GM12878 (cell line): Measurements from ENCODE around the gene PPP1R12A. TPM values are rescaled to one million over a fixed set of nuclear protein-coding genes. Genes with fewer than 3 reads are reported as not detected.

Experiments used
- ATAC-seq: fragments of 200-7000 bp; cut with Tn5 transposase; 3 replicates; pipeline ENCODE4 v1.9.1; 2020; ENCODE audit warnings: mild to moderate bottlenecking, moderate library complexity
- BruUV-seq: library from RNA; stranded (reverse); fragments of 400-500 nt; replicated peaks from 2 replicates; lab custom pipeline; 2021; lab: Mats Ljungman, UMichigan
- CTCF ChIA-PET: fragments of 300-600 bp; sonication (Branson Sonifier 250); formaldehyde crosslinking; extraction: SDS; loops from one replicate; lab custom pipeline; 2021; ENCODE audit warnings: inconsistent platforms; lab: Yijun Ruan, JAX
- POLR2A ChIA-PET: fragments of 350-600 bp; formaldehyde crosslinking; extraction: SDS; loops from one replicate; lab custom pipeline; 2021; ENCODE audit warnings: inconsistent platforms; lab: Charles Lee
- RAD21 ChIA-PET: fragments of 300-600 bp; sonication (Branson Sonifier 250); formaldehyde crosslinking; loops from one replicate; lab custom pipeline; 2023; ENCODE audit warnings: antibody characterized with exemption; ENCODE audit not compliant: unreplicated experiment; lab: Charles Lee
- SMC1A ChIA-PET: fragments of 300-600 bp; sonication (Branson Sonifier 250); formaldehyde crosslinking; loops from one replicate; lab custom pipeline; 2023; ENCODE audit not compliant: unreplicated experiment, uncharacterized antibody; lab: Charles Lee
- DNase-seq: peaks from one replicate; pipeline ENCODE4 v3.0.0-alpha.2; 2011; ENCODE audit warnings: low read depth, low spot score
- FAIRE-seq: peaks from 3 replicates; lab custom pipeline; 2011; peaks lifted over from hg19 to GRCh38; lab: Jason Lieb, UNC
- H2AFZ ChIP-seq: 2 replicates; pipeline ENCODE4 v1.6.0; 2011; ENCODE audit warnings: low read depth, low read length, control low read depth; ENCODE audit not compliant: control insufficient read depth
- H3K27ac ChIP-seq: 2 replicates; pipeline ENCODE4 v1.5.1; 2011; ENCODE audit warnings: control low read depth; ENCODE audit not compliant: control insufficient read depth, insufficient read depth
- H3K27me3 ChIP-seq, 2 experiments: replicated peaks in 1 of 2; 2 replicates each; pipeline versions ENCODE4 v1.6.0 to v1.6.1; 2011; ENCODE audit warnings: low read length in 1 of 2; ENCODE audit not compliant: control insufficient read depth in 2 of 2, insufficient read depth in 2 of 2
- H3K36me3 ChIP-seq, 2 experiments: 2 replicates each; pipeline ENCODE4 v1.5.1; 2011; ENCODE audit warnings: low read length in 1 of 2; ENCODE audit not compliant: control insufficient read depth in 2 of 2, insufficient read depth in 2 of 2
- H3K4me1 ChIP-seq: 2 replicates; pipeline ENCODE4 v1.6.1; 2011; ENCODE audit warnings: mild to moderate bottlenecking, low read length, moderate library complexity, mixed read lengths; ENCODE audit not compliant: control insufficient read depth, insufficient read depth
- H3K4me2 ChIP-seq: 2 replicates; pipeline ENCODE4 v1.6.0; 2011; ENCODE audit warnings: control low read depth; ENCODE audit not compliant: control insufficient read depth, insufficient read depth
- H3K4me3 ChIP-seq: fragments of 200-600 bp; sonication (generic); 2 replicates; pipeline ENCODE4 v1.5.1; 2016
- H3K79me2 ChIP-seq: 2 replicates; pipeline ENCODE4 v1.6.0; 2011; ENCODE audit warnings: low read length; ENCODE audit not compliant: control insufficient read depth, insufficient read depth
- H3K9ac ChIP-seq: 2 replicates; pipeline ENCODE4 v1.8.0; 2011; ENCODE audit warnings: low read length, control low read depth, mixed read lengths; ENCODE audit not compliant: control insufficient read depth, insufficient read depth
- H3K9me3 ChIP-seq: replicated peaks from 3 replicates; pipeline ENCODE4 v1.5.1; 2011; ENCODE audit warnings: mild to moderate bottlenecking, low read length; ENCODE audit not compliant: control insufficient read depth, insufficient read depth
- H4K20me1 ChIP-seq: 2 replicates; pipeline ENCODE4 v1.6.0; 2011; ENCODE audit not compliant: control insufficient read depth, insufficient read depth
- ATF7 ChIP-seq: fragments of 450-650 bp; IDR thresholded peaks from 2 replicates; pipeline ENCODE4 v1.6.1; 2016; ENCODE audit warnings: low read depth, mild to moderate bottlenecking
- BACH1 ChIP-seq: fragments of 450-650 bp; IDR thresholded peaks from 2 replicates; pipeline ENCODE4 v1.6.1; 2017; ENCODE audit warnings: mild to moderate bottlenecking, borderline replicate concordance
- CHD2 ChIP-seq: IDR thresholded peaks from 2 replicates; pipeline ENCODE4 v1.6.1; 2011; ENCODE audit warnings: low read depth, low read length, improper control_type of control experiment, borderline replicate concordance
- CREM ChIP-seq: IDR thresholded peaks from 2 replicates; pipeline ENCODE4 v1.6.1; 2014; ENCODE audit warnings: antibody characterized with exemption, low read depth
- EP300 ChIP-seq, 2 experiments: fragments of 150-350 bp in 1 of 2; IDR thresholded peaks; 2 replicates each; pipeline ENCODE4 v1.6.1; 2011 to 2012; ENCODE audit warnings: low read depth in 2 of 2, low read length in 2 of 2, borderline replicate concordance in 1 of 2, improper control_type of control experiment in 1 of 2, inconsistent platforms in 1 of 2; ENCODE audit not compliant: control insufficient read depth in 1 of 2
- FOXK2 ChIP-seq: fragments of 450-650 bp; IDR thresholded peaks from 2 replicates; pipeline ENCODE4 v1.6.1; 2017; ENCODE audit warnings: mild to moderate bottlenecking, moderate library complexity
- KAT2A ChIP-seq: conservative IDR thresholded peaks from 2 replicates; pipeline ENCODE4 v1.6.1; 2011; ENCODE audit warnings: low read depth, low read length; ENCODE audit not compliant: control insufficient read depth
- KLF5 ChIP-seq: fragments of 450-650 bp; IDR thresholded peaks from 2 replicates; pipeline ENCODE4 v1.6.1; 2014; ENCODE audit warnings: mild to moderate bottlenecking; ENCODE audit not compliant: partially characterized antibody
- NRF1 ChIP-seq: conservative IDR thresholded peaks from 2 replicates; pipeline ENCODE4 v1.6.1; 2011; ENCODE audit warnings: mild to moderate bottlenecking, low read depth, low read length, improper control_type of control experiment
- SP1 ChIP-seq: IDR thresholded peaks from one replicate; pipeline ENCODE4 v1.6.1; 2011; ENCODE audit warnings: low read depth, low read length
- SREBF2 ChIP-seq: IDR thresholded peaks from 2 replicates; pipeline ENCODE4 v1.6.1; 2012; ENCODE audit warnings: mild to moderate bottlenecking, low read length
- TBL1XR1 ChIP-seq: IDR thresholded peaks from 2 replicates; pipeline ENCODE4 v1.6.1; 2012; ENCODE audit warnings: low read depth, low read length, improper control_type of control experiment
- TCF3 ChIP-seq: IDR thresholded peaks from 2 replicates; pipeline ENCODE4 v1.6.1; 2012; ENCODE audit warnings: low read depth, mild to moderate bottlenecking, low read length, borderline replicate concordance; ENCODE audit not compliant: insufficient read depth
- TCF7 ChIP-seq: IDR thresholded peaks from 2 replicates; pipeline ENCODE4 v1.6.1; 2014; ENCODE audit warnings: antibody characterized with exemption, borderline replicate concordance
- WGBS: methylation state at CpG from one replicate; pipeline ENCODE4 v1.1.6; 2016; ENCODE audit warnings: low lambda C conversion rate; ENCODE audit not compliant: insufficient replicate concordance, insufficient coverage; ENCODE audit errors: missing lambda C conversion rate; 5-methylcytosine and 5-hydroxymethylcytosine counted together
- in situ Hi-C: fragments of 300-500 bp; cut with MboI; formaldehyde crosslinking; loops from 9 replicates; pipeline ENCODE4 v1.14.3; 2018; ENCODE audit warnings: mixed read lengths
- intact Hi-C: fragments of 100-400 bp; cut with micrococcal nuclease; formaldehyde crosslinking; loops from one replicate; pipeline ENCODE4 v1.14.2; 2022; ENCODE audit not compliant: unreplicated experiment
- polyA plus RNA-seq, 11 experiments: library from polyadenylated mRNA; depleted of rRNA in 4 of 11; unstranded in 6 of 11; stranded (reverse) in 5 of 11; fragments of >200 nt; fragmentation: Nextera tagmentation in 4 of 11; fragmentation: Illumina TruSeq in 1 of 11; extraction: Ambion mirVana in 4 of 11; extraction: Trizol in 1 of 11; gene quantifications; 1 replicate in 1 of 11; 2 replicates in 10 of 11; pipeline versions ENCODE4 v1.2.1 to v1.2.3, GENCODE V29; 2011 to 2016; ENCODE audit warnings: inconsistent platforms in 2 of 11, missing spikeins in 2 of 11, low read depth in 1 of 11
- total RNA-seq, 4 experiments: library from RNA; depleted of rRNA in 3 of 4; stranded (reverse); fragments of >200 nt in 3 of 4; fragmentation: Illumina TruSeq in 1 of 4; extraction: Trizol in 1 of 4; gene quantifications; 2 replicates each; pipeline versions ENCODE4 v1.2.1 to v1.2.3, GENCODE V29; 2013 to 2021
- TF ChIP-seq, protein P1 (sequence below): fragments of 150-350 bp; IDR thresholded peaks from 2 replicates; pipeline ENCODE4 v1.6.1; 2016; ENCODE audit warnings: low read depth, low read length

PPP1R12A gene
- total and polyA plus RNA-seq, 10 of the 15 experiments (the other 5 are each of a cell fraction or from before 2014, with no cell fraction given) = 22.8 to 134 (median 51.4) TPM

GRCh38 chr12:79982086-79983062 is 47.5 kb upstream of the PPP1R12A start:
- Histone ChIP-seq H4K20me1 (no peaks in the 10 kb centered on the region), H3K4me3 (no peak overlapping the region), H3K79me2 (no peaks in the 10 kb centered on the region), H3K9me3 (no peaks in the 10 kb centered on the region), H3K27me3 (no peaks in the 10 kb centered on the region; a peak in 2 of 4 replicates), H2AFZ (no peak overlapping the region), H3K4me1 (no peaks in the 10 kb centered on the region), H3K9ac (no peak overlapping the region), H3K27ac (no peak overlapping the region), H3K4me2 (no peak overlapping the region), H3K36me3 (no peaks in the 10 kb centered on the region)
- TF ChIP-seq CREM = no peak
- no peak for TF ChIP-seq EP300 (IDR thresholded peaks at IDR 0.05; ENCODE audit: borderline replicate concordance in 1 of 2, control insufficient read depth in 1 of 2, low read depth in 2 of 2, low read length in 2 of 2)
- no peak for TF ChIP-seq BACH1
- no peak for TF ChIP-seq ATF7
- TF ChIP-seq KLF5 = no peak
- no peak for TF ChIP-seq TBL1XR1
- TF ChIP-seq SREBF2 = no peak
- no peak for TF ChIP-seq FOXK2
- TF ChIP-seq NRF1 = no peak
- TF ChIP-seq, protein P1, sequence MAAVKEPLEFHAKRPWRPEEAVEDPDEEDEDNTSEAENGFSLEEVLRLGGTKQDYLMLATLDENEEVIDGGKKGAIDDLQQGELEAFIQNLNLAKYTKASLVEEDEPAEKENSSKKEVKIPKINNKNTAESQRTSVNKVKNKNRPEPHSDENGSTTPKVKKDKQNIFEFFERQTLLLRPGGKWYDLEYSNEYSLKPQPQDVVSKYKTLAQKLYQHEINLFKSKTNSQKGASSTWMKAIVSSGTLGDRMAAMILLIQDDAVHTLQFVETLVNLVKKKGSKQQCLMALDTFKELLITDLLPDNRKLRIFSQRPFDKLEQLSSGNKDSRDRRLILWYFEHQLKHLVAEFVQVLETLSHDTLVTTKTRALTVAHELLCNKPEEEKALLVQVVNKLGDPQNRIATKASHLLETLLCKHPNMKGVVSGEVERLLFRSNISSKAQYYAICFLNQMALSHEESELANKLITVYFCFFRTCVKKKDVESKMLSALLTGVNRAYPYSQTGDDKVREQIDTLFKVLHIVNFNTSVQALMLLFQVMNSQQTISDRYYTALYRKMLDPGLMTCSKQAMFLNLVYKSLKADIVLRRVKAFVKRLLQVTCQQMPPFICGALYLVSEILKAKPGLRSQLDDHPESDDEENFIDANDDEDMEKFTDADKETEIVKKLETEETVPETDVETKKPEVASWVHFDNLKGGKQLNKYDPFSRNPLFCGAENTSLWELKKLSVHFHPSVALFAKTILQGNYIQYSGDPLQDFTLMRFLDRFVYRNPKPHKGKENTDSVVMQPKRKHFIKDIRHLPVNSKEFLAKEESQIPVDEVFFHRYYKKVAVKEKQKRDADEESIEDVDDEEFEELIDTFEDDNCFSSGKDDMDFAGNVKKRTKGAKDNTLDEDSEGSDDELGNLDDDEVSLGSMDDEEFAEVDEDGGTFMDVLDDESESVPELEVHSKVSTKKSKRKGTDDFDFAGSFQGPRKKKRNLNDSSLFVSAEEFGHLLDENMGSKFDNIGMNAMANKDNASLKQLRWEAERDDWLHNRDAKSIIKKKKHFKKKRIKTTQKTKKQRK = no peak
- TF ChIP-seq TCF7 = no peak
- TF ChIP-seq TCF3 = no peak
- no peak for TF ChIP-seq KAT2A
- TF ChIP-seq SP1 = no peak
- no peak for TF ChIP-seq CHD2
- ChIA-PET SMC1A (no interaction called here), RAD21 (no interaction called here), CTCF (no interaction called here), POLR2A (no interaction called here)
- in situ Hi-C loops (no loop called here), intact Hi-C loops (no loop called here)
- BruUV-seq = no TSS peak
- ATAC-seq = no peak
- peak; percentile 18 for FAIRE-seq
- WGBS = 27% methylated on average over 5 of the region's 5 CpGs
- DNase-seq = no peak
